H1 (cell line): Measurements from ENCODE around the gene SESN1. TPM values are rescaled to one million over a fixed set of nuclear protein-coding genes. Genes with fewer than 3 reads are reported as not detected.

Source experiments
- CTCF ChIA-PET: fragments of 300-600 bp; sonication (Branson Sonifier 250); formaldehyde crosslinking; loops from one replicate; lab custom pipeline; 2021; ENCODE audit not compliant: partially characterized antibody; lab: Charles Lee
- POLR2A ChIA-PET: fragments of 300-600 bp; sonication (Branson Sonifier 250); formaldehyde crosslinking; loops from one replicate; lab custom pipeline; 2021; ENCODE audit warnings: inconsistent platforms; ENCODE audit not compliant: partially characterized antibody; lab: Charles Lee
- DNase-seq, 2 experiments: peaks; one replicate each; pipeline versions ENCODE4 v3.0.0 to v3.0.0-alpha.2; 2010 to 2022; ENCODE audit warnings: low spot score in 2 of 2, low read depth in 1 of 2, mixed read lengths in 1 of 2
- FAIRE-seq: peaks from 2 replicates; lab custom pipeline; 2011; peaks lifted over from hg19 to GRCh38; lab: Jason Lieb, UNC
- H2AFZ ChIP-seq: 2 replicates; pipeline ENCODE4 v1.8.1; 2012; ENCODE audit warnings: low read length, inconsistent platforms
- H2AK5ac ChIP-seq: 2 replicates; pipeline ENCODE4 v1.6.1; 2013; ENCODE audit warnings: low read depth, low read length
- H2BK120ac ChIP-seq: replicated peaks from 2 replicates; pipeline ENCODE3; 2013; ENCODE audit warnings: low read depth, low read length, inconsistent platforms
- H2BK12ac ChIP-seq: 2 replicates; pipeline ENCODE4 v1.6.1; 2013; ENCODE audit warnings: low read depth, low read length
- H2BK15ac ChIP-seq: 2 replicates; pipeline ENCODE4 v1.6.1; 2013; ENCODE audit warnings: low read length
- H2BK20ac ChIP-seq: 2 replicates; pipeline ENCODE4 v1.6.1; 2013; ENCODE audit warnings: low read length
- H2BK5ac ChIP-seq: 2 replicates; pipeline ENCODE4 v1.6.1; 2013; ENCODE audit warnings: low read depth, low read length
- H3K14ac ChIP-seq: 2 replicates; pipeline ENCODE4 v1.6.1; 2013; ENCODE audit warnings: inconsistent platforms; ENCODE audit not compliant: insufficient read length
- H3K18ac ChIP-seq: 2 replicates; pipeline ENCODE4 v1.6.1; 2013; ENCODE audit warnings: low read length; ENCODE audit errors: extremely low read depth
- H3K23ac ChIP-seq: 2 replicates; pipeline ENCODE4 v1.6.1; 2013; ENCODE audit warnings: inconsistent platforms; ENCODE audit not compliant: insufficient read length
- H3K23me2 ChIP-seq: 2 replicates; pipeline ENCODE4 v1.6.1; 2013; ENCODE audit warnings: low read depth, low read length
- H3K27ac ChIP-seq: 2 replicates; pipeline ENCODE4 v1.6.1; 2011; ENCODE audit warnings: low read depth, low read length, inconsistent platforms
- H3K27me3 ChIP-seq, 4 experiments: replicated peaks in 1 of 4; 1 replicate in 1 of 4; 2 replicates in 3 of 4; pipeline versions ENCODE4 v1.6.1 to v1.8.1; 2011 to 2013; ENCODE audit warnings: low read length in 3 of 4, mild to moderate bottlenecking in 3 of 4, inconsistent platforms in 2 of 4, mixed read lengths in 2 of 4, moderate library complexity in 1 of 4; ENCODE audit not compliant: control insufficient read depth in 3 of 4, insufficient read depth in 3 of 4; ENCODE audit errors: extremely low read depth in 1 of 4
- H3K36me3 ChIP-seq, 4 experiments: 2 replicates each; pipeline versions ENCODE4 v1.6.1 to v1.8.1; 2011 to 2013; ENCODE audit warnings: mild to moderate bottlenecking in 4 of 4, low read length in 3 of 4, moderate library complexity in 2 of 4, control low read depth in 1 of 4, inconsistent platforms in 1 of 4; ENCODE audit not compliant: insufficient read depth in 4 of 4, control insufficient read depth in 2 of 4
- H3K4ac ChIP-seq: replicated peaks from 2 replicates; pipeline ENCODE3; 2013; ENCODE audit warnings: low read length, low read depth, mixed read lengths, inconsistent platforms; ENCODE audit not compliant: insufficient read length
- H3K4me1 ChIP-seq, 4 experiments: replicated peaks in 1 of 4; 1 replicate in 1 of 4; 2 replicates in 3 of 4; pipeline versions ENCODE4 v1.6.1 to v1.8.1; 2011 to 2013; ENCODE audit warnings: low read length in 3 of 4, inconsistent platforms in 2 of 4, mixed read lengths in 1 of 4; ENCODE audit not compliant: insufficient read depth in 4 of 4, control insufficient read depth in 3 of 4
- H3K4me2 ChIP-seq, 2 experiments: 2 replicates each; pipeline versions ENCODE4 v1.6.1 to v1.8.1; 2011 to 2013; ENCODE audit warnings: low read depth in 2 of 2, low read length in 2 of 2, control low read depth in 1 of 2, inconsistent platforms in 1 of 2, mild to moderate bottlenecking in 1 of 2; ENCODE audit not compliant: insufficient read depth in 1 of 2
- H3K4me3 ChIP-seq, 4 experiments: fragments of 200-600, 300-600 bp in 1 of 4; sonication (generic), shearing (Covaris generic), sonication (Bioruptor Twin) in 1 of 4; 2 replicates each; pipeline versions ENCODE4 v1.5.1 to v1.8.1; 2011 to 2016; ENCODE audit warnings: low read length in 4 of 4, low read depth in 3 of 4, control low read depth in 2 of 4, inconsistent platforms in 2 of 4, mild to moderate bottlenecking in 2 of 4, mixed read lengths in 1 of 4, moderate library complexity in 1 of 4; ENCODE audit not compliant: insufficient read depth in 2 of 4; ENCODE audit errors: extremely low read depth in 1 of 4
- H3K56ac ChIP-seq: replicated peaks from 2 replicates; pipeline ENCODE3; 2013; ENCODE audit warnings: low read depth, mild to moderate bottlenecking, mixed read lengths, low read length, inconsistent platforms; ENCODE audit not compliant: insufficient read length
- H3K79me1 ChIP-seq: 2 replicates; pipeline ENCODE4 v1.6.1; 2013; ENCODE audit warnings: low read depth, low read length, control low read depth
- H3K79me2 ChIP-seq, 2 experiments: 2 replicates each; pipeline versions ENCODE4 v1.6.1 to v1.8.1; 2012 to 2013; ENCODE audit warnings: low read length in 2 of 2, mild to moderate bottlenecking in 2 of 2, inconsistent platforms in 1 of 2; ENCODE audit not compliant: insufficient read depth in 2 of 2, control insufficient read depth in 1 of 2
- H3K9ac ChIP-seq, 4 experiments: replicated peaks in 1 of 4; 1 replicate in 1 of 4; 2 replicates in 3 of 4; pipeline versions ENCODE4 v1.6.1 to v1.8.1; 2011 to 2013; ENCODE audit warnings: low read depth in 3 of 4, low read length in 3 of 4, control low read depth in 2 of 4, mild to moderate bottlenecking in 2 of 4, moderate library complexity in 2 of 4, inconsistent platforms in 1 of 4; ENCODE audit errors: extremely low read depth in 1 of 4
- H3K9me3 ChIP-seq, 2 experiments: 2 replicates each; pipeline versions ENCODE4 v1.6.1 to v1.8.1; 2012 to 2013; ENCODE audit warnings: mild to moderate bottlenecking in 2 of 2, moderate library complexity in 2 of 2, control low read depth in 1 of 2, inconsistent platforms in 1 of 2, low read depth in 1 of 2, low read length in 1 of 2, mixed read lengths in 1 of 2; ENCODE audit not compliant: insufficient read depth in 2 of 2
- H4K20me1 ChIP-seq, 2 experiments: replicated peaks in 1 of 2; 2 replicates each; pipeline versions ENCODE3 to v1.8.1; 2011 to 2013; ENCODE audit warnings: inconsistent platforms in 2 of 2, low read length in 2 of 2, mild to moderate bottlenecking in 1 of 2; ENCODE audit not compliant: insufficient read depth in 2 of 2, control insufficient read depth in 1 of 2
- H4K5ac ChIP-seq: 2 replicates; pipeline ENCODE4 v1.6.1; 2013; ENCODE audit warnings: low read length, low read depth, mixed read lengths, inconsistent platforms; ENCODE audit not compliant: insufficient read length
- H4K8ac ChIP-seq: 2 replicates; pipeline ENCODE4 v1.8.0; 2013; ENCODE audit warnings: mild to moderate bottlenecking, moderate library complexity, low read length, inconsistent platforms; ENCODE audit not compliant: insufficient read depth; ENCODE audit errors: extremely low read depth
- H4K91ac ChIP-seq: replicated peaks from 2 replicates; pipeline ENCODE3; 2013; ENCODE audit warnings: low read length, mixed read lengths, inconsistent platforms; ENCODE audit not compliant: insufficient read length
- BRCA1 ChIP-seq: IDR thresholded peaks from 2 replicates; pipeline ENCODE4 v1.6.1; 2012; ENCODE audit warnings: low read depth, low read length, improper control_type of control experiment
- CBX5 ChIP-seq: fragments of 300-800, 300-1000 bp; sonication (generic); IDR thresholded peaks from 2 replicates; pipeline ENCODE4 v1.7.1; 2016; ENCODE audit warnings: antibody characterized with exemption, low read length, low read depth
- CREB1 ChIP-seq: IDR thresholded peaks from 2 replicates; pipeline ENCODE4 v1.6.1; 2012; ENCODE audit warnings: inconsistent platforms
- GTF2F1 ChIP-seq: IDR thresholded peaks from 2 replicates; pipeline ENCODE4 v1.6.1; 2012; ENCODE audit warnings: low read depth, low read length, improper control_type of control experiment, borderline replicate concordance
- JUN ChIP-seq: IDR thresholded peaks from 2 replicates; pipeline ENCODE4 v1.6.1; 2011; ENCODE audit warnings: low read depth, mild to moderate bottlenecking, improper control_type of control experiment, low read length
- KDM1A ChIP-seq: fragments of 200-600, 300-600 bp; sonication (generic); IDR thresholded peaks from 2 replicates; pipeline ENCODE4 v1.7.1; 2016; ENCODE audit warnings: mild to moderate bottlenecking, low read length, borderline replicate concordance
- RNF2 ChIP-seq: fragments of 200-900, 300-1000 bp; sonication (generic); IDR thresholded peaks from 2 replicates; pipeline ENCODE4 v1.7.1; 2016; ENCODE audit warnings: borderline replicate concordance, low read depth, mild to moderate bottlenecking, antibody characterized with exemption, low read length; ENCODE audit not compliant: poor library complexity, severe bottlenecking; ENCODE audit errors: missing control alignments
- WGBS, 2 experiments: shearing (Covaris generic) in 1 of 2; methylation state at CpG; one replicate each; pipeline versions ENCODE4 v1.1.6 to v1.1.7; 2013 to 2015; ENCODE audit warnings: low lambda C conversion rate in 2 of 2, mixed read lengths in 2 of 2, inconsistent platforms in 1 of 2, low coverage in 1 of 2, missing lambda C conversion rate in 1 of 2; ENCODE audit not compliant: insufficient replicate concordance in 2 of 2, insufficient coverage in 1 of 2, insufficient read length in 1 of 2; ENCODE audit errors: extremely low coverage in 1 of 2, missing lambda C conversion rate in 1 of 2; 5-methylcytosine and 5-hydroxymethylcytosine counted together
- polyA plus RNA-seq, 7 experiments: library from polyadenylated mRNA; depleted of rRNA in 3 of 7; stranded (reverse) in 5 of 7; unstranded in 2 of 7; fragments of >200 nt in 5 of 7; fragments of 200-250 nt in 2 of 7; gene quantifications; 1 replicate in 5 of 7; 2 replicates in 1 of 7; 4 replicates in 1 of 7; pipeline versions ENCODE4 v1.2.1 to v1.2.3, GENCODE V29; 2011 to 2013; ENCODE audit warnings: missing spikeins in 2 of 7, mixed read lengths in 2 of 7
- total RNA-seq: library from RNA; stranded (reverse); fragmentation: NEBNext Ultra II Directional; extraction: Animal tissue kit (Norgen Biotek cat#: 25700); gene quantifications from 2 replicates; pipeline ENCODE4 v1.2.1, GENCODE V29; 2021
- TF ChIP-seq, protein P1 (sequence below): IDR thresholded peaks from 2 replicates; pipeline ENCODE4 v1.6.1; 2012; ENCODE audit warnings: inconsistent platforms
- TF ChIP-seq, protein P2 (sequence below), 3 experiments: IDR thresholded peaks; 1 replicate in 2 of 3; 2 replicates in 1 of 3; pipeline versions ENCODE4 v1.5.1 to v1.6.1; 2011; ENCODE audit warnings: low read length in 3 of 3, mild to moderate bottlenecking in 3 of 3, inconsistent platforms in 2 of 3, low read depth in 1 of 3, moderate library complexity in 1 of 3; ENCODE audit not compliant: insufficient read depth in 1 of 3; ENCODE audit errors: control extremely low read depth in 1 of 3

SESN1 gene
- total and polyA plus RNA-seq, 2 of the 8 experiments (the other 6 are each of a cell fraction or from before 2014, with no cell fraction given), result 12.8 to 15.6 TPM

DNA sequence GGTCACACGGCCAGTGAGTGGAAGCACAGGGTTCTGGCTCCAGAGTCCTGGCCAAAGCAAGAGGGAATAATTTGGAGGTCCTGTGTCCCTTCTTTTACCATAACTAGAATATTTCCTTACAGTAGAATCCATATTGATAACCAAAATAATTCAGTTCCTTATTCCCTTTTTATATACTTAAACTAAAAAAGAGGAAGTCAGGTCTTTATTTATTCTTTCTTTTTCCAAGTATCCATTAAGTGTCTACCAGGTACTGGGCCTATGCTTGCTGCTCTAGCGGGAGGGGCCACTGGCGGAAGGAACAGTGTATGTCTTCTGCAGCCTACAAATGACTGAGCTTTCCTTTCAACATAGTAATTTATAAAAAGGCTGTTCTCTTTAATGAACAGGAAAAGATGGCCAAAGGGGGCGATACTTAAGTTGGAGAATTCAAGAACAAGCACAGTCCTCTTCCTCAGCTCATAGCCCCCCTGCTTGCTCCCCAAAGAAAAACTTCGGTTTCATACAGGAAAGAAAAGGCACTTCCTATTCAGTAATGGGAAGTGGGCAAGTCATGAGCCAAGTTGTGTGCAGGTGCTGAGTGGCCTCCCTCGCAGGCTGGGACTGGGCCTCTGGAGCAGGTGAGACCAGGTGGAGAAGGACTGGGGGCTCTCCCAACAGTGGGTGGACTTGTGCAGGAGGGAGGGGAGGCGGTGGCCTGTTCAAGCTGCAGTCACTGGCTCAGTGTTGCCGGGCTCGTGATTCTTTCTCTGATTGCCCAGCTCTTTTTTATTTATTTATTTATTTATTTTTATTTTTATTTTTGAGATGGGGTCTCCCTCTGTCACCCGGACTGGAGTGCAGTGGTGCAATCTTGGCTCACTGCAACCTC, 135.5 kb downstream of the SESN1 start:
- H4K8ac ChIP-seq, result no peak overlapping the region
- H2AK5ac ChIP-seq, result no peak overlapping the region
- H3K56ac ChIP-seq, result no peak overlapping the region
- no peak overlapping the region for H2BK12ac ChIP-seq
- no peaks in the 10 kb centered on the region for H3K23me2 ChIP-seq
- ChIA-PET CTCF (interaction anchor here (0.6 to 2.2 kb wide), 12 partner anchors 9 to 467 kb away, joined by 3 to 12 read pairs (median 4); no protein-coding TSS in a partner anchor), POLR2A (no interaction called here)
- no peak overlapping the region for H2BK120ac ChIP-seq
- no peak overlapping the region for H3K4me3 ChIP-seq
- 89% methylated on average over 10 of the region's 10 CpGs; no CpG with 5 or more reads in 1 of the 2 experiments for WGBS, 2 experiments
- no peaks in the 10 kb centered on the region for H3K79me2 ChIP-seq
- no peaks in the 10 kb centered on the region for H4K20me1 ChIP-seq
- no peaks in the 10 kb centered on the region for H3K27me3 ChIP-seq
- H4K5ac ChIP-seq, result no peak overlapping the region
- FAIRE-seq (no peak), DNase-seq (no peak)
- no peaks in the 10 kb centered on the region for H3K79me1 ChIP-seq
- H3K23ac ChIP-seq, result no peak overlapping the region
- H2BK15ac ChIP-seq, result no peak overlapping the region
- no peak overlapping the region for H2AFZ ChIP-seq
- H2BK5ac ChIP-seq, result no peak overlapping the region
- H3K4me1 ChIP-seq, result no peaks in the 10 kb centered on the region
- H3K4ac ChIP-seq, result no peak overlapping the region
- no peak overlapping the region for H2BK20ac ChIP-seq
- H3K9ac ChIP-seq, result no peak overlapping the region
- H3K14ac ChIP-seq, result no peak overlapping the region
- no peak overlapping the region for H4K91ac ChIP-seq
- no peaks in the 10 kb centered on the region for H3K36me3 ChIP-seq
- no peak overlapping the region for H3K18ac ChIP-seq
- no peak overlapping the region for H3K27ac ChIP-seq
- no peaks in the 10 kb centered on the region for H3K9me3 ChIP-seq
- H3K4me2 ChIP-seq, result no peak overlapping the region
- TF ChIP-seq, protein P1, sequence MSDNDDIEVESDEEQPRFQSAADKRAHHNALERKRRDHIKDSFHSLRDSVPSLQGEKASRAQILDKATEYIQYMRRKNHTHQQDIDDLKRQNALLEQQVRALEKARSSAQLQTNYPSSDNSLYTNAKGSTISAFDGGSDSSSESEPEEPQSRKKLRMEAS, result no peak
- TF ChIP-seq KDM1A (no peak), BRCA1 (no peak), CBX5 (no peak), RNF2 (no peak), JUN (no peak), GTF2F1 (no peak), CREB1 (no peak)
- TF ChIP-seq, protein P2, sequence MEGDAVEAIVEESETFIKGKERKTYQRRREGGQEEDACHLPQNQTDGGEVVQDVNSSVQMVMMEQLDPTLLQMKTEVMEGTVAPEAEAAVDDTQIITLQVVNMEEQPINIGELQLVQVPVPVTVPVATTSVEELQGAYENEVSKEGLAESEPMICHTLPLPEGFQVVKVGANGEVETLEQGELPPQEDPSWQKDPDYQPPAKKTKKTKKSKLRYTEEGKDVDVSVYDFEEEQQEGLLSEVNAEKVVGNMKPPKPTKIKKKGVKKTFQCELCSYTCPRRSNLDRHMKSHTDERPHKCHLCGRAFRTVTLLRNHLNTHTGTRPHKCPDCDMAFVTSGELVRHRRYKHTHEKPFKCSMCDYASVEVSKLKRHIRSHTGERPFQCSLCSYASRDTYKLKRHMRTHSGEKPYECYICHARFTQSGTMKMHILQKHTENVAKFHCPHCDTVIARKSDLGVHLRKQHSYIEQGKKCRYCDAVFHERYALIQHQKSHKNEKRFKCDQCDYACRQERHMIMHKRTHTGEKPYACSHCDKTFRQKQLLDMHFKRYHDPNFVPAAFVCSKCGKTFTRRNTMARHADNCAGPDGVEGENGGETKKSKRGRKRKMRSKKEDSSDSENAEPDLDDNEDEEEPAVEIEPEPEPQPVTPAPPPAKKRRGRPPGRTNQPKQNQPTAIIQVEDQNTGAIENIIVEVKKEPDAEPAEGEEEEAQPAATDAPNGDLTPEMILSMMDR (IDR thresholded peaks at IDR 0.05; ENCODE audit: control extremely low read depth in 1 of 3, insufficient read depth in 1 of 3, low read depth in 1 of 3, low read length in 3 of 3), result no peak
